IPS-11a (cell line): Measurements from ENCODE around the gene TSC2.
"Not testable (repeated sequence)": the region's sequence is repeated elsewhere in the genome, so short reads cannot be mapped to it uniquely, and the experiment has no call there.

Experiments used
- H3K4me3 ChIP-seq: one replicate; pipeline ENCODE4 v1.5.1; 2013; ENCODE audit warnings: low read depth, low read length, control low read depth

The TSC2 gene

DNA sequence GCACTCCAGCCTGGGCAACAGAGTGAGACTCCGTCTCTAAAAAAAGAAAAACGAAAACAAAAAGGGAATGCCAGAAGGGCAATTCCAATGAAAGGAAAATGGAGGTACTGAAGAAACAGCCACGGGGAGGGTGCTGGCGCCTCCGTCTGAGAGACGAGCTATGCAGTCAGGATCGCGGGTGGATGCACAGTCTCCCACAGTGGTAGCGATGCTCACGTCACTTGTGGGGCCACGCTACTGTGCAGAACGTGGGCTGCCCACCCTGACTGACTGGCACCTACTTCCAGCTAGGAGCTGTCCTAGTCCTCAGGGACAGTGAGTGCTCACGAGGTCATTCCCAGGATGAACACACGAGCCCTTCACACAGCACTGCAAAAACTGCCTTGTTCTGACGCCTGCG is 53.8 kb downstream of the TSC2 start:
- not testable (repeated sequence) for H3K4me3 ChIP-seq

DNA sequence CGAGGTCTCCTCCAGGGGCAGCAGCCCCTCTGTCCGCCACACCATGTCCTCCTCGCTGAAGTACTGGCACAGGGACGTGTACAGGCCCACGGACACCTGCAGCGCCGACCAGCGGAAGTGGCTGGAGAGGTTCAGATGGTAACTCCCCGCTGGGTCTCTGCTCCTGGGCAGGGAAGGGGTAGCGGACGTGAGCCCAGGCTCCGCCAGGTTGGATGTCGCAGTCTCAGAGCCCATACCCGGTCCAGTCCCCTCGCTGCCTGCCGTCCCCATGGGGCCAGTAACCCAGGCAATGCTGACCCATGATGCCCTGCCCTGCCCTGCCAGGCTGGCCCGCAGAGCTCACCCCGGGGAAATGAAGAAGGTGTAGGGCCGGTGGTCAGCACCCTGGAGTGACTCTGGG is 54.7 kb downstream of the TSC2 start:
- H3K4me3 ChIP-seq, result no peak overlapping the region

DNA sequence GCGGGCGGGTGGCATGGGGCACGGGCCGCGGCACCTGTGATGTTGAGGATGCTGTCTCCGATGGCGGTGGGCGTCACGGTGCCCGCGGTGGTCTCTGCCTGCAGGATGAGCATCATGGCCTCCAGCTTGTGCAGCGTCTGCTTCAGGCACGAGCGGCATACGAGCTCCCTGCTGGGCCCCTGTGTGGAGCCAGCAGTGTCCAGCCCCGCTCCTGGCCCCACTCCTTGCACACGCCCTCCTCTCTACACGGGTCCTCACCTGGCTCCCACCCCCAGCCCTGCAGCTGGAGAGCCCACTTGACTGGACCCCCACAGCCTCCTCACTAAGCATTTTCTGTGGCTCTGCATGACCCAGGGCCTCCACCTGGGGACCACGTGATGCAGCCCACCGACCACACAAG is 56.7 kb downstream of the TSC2 start:
- H3K4me3 ChIP-seq, result not testable (repeated sequence)

DNA sequence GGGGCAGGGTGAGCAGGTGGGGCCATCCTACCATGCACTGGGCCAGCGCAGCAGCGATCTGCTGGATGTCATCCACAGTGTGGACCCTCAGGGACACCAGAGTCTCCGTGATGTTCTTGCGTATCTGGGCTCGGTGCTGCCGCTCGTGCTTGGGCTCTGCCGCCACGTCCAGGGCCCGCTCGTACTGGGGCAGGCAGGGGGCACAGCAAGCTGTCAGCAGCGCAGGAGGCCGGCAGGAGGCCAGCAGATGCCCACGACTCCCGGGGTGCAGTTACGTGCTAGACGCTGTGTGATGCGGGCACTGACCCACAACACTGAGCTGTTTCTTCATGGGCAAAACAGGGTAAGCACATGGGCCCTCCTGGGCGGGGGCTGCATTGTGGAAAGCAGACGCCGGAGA is 57.5 kb downstream of the TSC2 start:
- not testable (repeated sequence) for H3K4me3 ChIP-seq

DNA sequence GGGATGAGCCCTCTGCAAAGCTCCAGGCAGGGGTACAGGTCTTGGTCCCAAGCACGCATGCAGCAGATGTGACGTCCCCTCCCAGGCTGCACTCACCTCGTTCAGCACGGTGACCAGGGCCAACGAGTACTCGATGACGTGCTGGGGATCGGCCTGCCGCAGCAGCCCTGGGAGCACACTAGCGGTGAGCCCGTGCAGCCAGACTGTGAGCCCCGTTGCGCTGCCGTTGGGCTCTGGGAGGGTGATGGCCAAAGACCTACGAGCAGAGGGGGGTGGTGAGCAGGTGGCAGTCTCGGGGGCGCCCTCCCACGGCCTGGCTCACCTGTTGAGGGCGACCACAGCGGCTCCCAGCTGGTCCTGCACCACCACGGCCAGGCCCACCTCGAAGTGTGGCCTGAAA is 58.0 kb downstream of the TSC2 start:
- H3K4me3 ChIP-seq, result not testable (repeated sequence)

DNA sequence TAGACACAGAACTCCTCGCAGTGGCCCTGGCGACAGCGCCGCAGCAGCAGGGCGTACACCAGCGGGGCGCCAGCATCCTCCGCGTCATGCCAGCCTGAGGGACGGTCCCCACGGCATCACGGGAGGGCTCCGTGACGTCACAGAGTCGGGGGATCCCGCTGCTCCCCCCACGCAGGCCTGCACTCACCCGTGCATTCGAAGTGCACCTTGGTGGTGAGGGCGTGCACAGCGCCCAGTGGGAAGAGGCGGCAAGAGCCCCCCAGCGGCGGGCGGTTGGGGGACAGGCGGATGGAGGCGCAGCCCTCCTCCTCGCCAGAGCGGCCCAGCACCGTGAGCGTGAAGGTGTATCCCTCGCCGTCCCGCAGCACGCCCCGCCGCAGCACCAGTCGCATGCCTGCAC is 58.4 kb downstream of the TSC2 start:
- H3K4me3 ChIP-seq, result not testable (repeated sequence)

DNA sequence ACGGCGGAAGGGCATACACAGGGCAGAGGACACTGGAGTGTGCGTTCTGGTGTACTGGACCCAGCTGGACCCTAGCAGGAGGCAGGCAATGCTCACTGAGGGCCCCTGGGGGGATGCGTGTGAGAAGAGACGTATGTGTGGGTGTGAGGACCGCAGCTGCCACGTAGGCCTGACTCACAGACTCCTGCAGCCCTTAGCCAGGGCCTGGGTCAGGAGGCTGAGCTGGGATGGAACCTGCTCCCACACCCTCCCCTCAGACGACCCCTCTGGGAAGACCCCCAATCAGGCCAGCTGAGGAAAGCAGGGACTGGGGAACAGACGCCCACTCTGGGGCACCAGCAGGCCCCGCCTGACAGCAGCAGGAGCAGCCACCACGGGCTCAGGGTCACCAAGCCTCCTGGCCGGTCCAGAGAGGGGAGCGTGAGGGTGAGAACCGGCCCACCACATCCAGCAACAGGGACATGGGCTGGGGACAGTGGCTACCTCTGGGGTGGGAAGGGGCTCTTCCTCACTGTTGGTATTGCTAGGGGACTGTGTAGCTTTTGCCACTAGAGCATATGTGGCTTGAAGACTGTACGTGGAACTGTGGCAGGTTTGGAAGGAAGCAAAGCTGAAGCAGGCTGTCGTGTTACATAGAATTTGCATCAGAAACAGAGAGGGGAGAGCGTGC is 59.5 kb downstream of the TSC2 start:
- not testable (repeated sequence) for H3K4me3 ChIP-seq

DNA sequence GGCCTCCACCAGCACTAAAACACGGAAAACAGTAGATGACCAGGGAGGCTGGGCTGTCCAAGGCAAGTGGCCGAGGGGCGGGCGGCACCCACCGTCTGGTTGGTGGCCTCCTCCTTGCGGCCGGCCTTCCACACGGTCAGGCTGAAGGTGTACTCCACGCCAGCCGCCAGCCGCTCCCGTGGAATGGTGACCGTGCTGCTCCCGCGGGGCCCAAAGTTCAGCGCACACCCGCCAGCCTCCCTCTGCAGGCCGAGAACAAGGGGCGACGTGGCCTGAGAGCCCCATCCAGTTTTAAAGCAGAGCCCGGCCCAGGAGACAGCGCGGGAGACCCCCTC is 60.0 kb downstream of the TSC2 start:
- H3K4me3 ChIP-seq, result not testable (repeated sequence)

DNA sequence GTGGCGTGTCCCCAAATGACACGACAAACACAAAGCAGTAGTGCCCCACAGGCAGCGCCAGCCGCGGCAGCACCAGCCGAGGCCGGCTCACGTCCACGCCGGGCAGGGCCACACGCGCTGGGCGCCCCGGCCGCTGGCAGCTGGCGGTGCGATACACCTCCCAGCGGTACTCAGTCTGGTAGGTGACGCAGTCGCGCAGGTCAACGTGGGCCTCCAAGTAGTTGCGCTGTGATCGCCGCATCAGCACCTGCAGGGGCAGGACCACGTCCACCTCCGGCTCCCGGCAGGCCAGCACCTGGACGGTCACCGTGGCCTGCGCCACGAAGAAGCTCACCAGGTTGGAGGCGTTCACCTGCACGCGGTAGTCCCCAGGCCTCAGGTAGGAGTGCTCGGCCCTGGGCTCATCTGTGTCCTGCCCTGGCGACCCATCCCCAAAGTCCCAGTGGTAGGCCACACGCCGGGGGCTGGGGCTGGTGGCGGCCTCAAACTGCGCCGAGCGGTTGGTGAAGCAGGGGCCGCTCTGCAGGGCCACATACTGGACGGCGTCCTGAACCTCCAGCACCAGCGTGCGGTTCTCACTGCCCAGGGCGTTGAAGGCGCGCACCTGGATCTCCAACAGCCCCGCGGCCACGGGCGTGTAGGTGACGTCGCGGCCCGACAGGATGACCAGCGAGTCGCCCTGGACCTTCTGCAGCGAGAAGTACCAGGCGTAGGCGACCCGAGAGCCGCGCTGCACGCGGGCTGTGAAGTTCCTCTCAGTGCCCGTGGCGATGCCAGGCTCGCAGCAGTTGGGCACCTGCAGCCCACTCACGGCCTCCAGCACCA is 60.9 kb downstream of the TSC2 start:
- H3K4me3 ChIP-seq, result not testable (repeated sequence)

DNA sequence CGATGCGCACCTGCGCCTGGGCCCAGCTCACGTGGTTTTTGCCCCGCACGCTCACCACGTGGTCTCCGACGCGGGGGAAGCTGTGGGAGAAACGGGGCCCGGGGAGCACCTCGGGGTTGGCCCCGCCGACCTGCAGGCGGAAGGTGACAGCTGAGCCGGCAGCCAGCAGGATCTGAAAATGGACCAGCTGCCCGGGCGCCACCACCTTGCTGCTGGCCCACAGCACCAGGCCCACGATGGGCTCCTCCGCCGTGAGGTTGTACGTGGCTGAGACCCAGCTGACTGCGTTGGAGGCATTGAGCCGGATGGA is 61.4 kb downstream of the TSC2 start:
- H3K4me3 ChIP-seq, result not testable (repeated sequence)

DNA sequence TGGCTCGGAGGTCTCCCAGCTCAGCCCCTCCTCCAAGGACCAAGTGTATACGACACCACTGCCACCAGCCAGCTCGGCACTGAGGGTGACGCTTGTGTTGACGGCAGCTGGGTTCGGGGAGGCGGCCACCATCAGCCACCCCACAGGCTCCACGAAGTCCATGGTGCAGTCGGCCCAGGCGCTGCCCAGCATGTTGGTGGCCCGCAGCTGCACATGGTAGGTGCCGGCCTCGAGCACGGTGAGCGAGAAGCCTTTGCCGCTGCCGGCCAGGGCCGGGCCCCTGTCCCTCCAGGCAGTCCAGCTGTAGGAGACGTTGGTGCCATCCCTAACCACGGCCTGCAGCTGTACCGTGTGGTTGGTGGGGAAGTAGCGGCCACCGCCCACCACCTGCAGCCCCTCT is 62.1 kb downstream of the TSC2 start:
- not testable (repeated sequence) for H3K4me3 ChIP-seq

DNA sequence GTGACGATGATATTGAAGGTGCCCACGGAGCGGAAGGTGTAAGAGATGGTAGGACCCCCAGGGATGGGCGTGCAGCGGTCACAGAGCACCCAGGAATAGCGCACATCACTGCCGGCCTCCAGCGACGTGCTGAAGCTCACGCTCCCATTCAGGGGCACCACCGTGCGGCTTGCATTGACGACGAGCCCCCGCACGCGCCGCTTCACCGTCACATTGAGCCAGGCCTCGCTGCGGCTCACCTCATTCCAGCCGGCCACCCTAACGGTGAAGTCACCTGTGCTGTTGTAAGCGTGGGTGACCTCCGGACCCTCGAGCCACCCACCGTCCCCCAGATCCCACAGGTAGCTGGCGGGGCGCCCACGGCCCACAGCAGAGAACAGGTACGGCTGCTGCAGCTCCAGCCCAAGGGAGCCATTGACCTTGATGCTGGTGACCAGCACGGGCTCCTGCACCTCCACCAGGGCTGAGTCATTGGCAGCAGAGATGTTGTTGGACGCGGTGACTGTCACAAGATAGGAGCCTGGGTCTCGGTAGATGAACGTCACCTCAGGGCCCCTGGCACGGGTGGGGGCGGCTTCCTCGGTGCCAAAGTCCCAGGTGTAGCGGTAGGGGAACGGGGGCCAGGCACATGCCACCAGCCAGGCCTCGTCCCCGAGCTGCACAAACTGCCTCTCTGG is 62.7 kb downstream of the TSC2 start:
- H3K4me3 ChIP-seq, result not testable (repeated sequence)

DNA sequence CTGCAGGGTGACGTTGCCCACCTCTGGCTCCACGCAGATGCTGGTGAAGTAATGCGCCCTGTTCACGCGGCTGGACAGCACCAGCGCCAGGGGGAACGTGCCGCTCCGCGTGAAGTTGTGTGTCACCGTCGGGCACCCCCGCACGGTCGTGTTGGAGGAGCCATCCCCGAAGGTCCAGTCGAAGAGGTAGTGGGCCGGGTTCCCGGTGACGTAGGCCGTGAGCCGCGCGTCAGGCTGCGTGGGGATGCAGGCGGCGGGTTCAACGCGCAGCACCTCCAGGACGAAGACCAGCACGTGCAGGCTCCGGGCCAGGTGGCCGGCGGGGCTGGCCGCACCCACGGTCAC is 63.2 kb downstream of the TSC2 start:
- H3K4me3 ChIP-seq, result not testable (repeated sequence)

DNA sequence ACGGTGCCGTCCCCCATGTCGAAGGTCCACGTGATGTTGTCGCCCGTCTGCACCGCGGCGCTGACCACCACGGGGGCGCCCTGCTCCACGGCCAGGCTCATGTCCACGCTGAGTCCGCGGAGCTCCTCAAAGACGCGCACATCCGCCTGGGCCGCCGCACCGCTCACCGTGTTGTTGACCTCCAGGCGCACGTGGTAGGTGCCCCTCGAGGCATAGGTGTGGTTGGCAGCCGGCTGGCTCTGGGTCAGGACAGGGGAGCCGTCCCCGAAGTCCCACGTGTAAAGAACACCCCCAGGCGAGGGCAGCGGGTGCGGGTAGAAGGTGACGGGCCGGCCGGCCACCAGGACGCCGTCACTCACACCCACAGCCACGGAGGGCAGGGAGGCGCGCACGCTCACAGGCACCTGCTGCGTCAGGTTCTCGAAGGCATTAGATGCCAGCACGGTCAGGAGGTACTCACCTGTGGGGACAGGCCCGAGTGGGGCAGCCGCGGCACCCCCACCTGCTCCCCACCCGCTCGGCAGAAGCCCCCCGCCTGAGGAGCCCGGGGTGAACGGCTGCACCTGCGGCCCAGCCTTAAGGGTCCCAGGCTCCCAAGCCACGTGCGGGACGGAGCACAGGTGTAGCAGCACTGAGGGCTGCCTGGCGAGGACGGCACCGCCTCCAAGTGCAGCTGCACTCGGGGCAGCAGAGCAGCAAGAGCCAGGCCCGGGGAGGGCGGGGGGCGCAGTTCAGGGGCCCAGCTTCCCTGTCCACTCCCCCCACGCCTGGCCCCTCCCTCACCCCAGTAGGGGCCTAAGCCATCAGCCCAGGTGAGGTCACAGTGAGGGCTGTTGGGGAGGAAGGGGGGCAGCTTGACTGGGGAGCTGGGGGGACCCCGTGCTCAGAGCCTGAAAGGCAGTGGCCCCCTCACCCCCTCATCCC is 63.9 kb downstream of the TSC2 start:
- not testable (repeated sequence) for H3K4me3 ChIP-seq

DNA sequence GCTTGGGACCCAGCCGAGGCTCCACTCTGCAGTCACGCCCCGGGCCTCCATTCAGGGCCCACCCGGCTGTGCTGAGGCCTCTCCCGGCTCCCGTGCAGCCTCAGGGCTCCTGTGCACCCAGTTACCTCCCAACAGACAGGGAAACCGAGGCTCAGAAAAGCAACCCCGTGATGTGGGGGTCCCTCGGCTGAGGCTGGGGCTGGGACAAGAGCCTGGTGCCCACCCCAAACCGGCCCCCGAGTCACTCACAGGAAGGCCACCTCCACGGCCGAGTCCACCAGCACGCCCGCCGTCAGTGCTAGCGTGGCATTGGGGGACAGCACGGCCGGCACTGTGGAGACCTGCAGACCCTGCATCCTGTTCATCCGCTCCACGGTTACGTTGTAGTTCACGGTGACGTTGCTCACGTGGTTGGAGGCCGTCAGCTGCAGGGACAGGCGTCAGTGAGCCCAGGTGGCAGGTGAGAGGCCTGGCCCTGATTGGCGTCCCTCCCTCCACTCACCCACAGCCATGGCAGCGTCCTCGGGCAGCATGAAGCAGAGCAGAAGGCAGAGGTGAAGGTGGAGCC is 64.8 kb downstream of the TSC2 start:
- H3K4me3 ChIP-seq, result not testable (repeated sequence)

DNA sequence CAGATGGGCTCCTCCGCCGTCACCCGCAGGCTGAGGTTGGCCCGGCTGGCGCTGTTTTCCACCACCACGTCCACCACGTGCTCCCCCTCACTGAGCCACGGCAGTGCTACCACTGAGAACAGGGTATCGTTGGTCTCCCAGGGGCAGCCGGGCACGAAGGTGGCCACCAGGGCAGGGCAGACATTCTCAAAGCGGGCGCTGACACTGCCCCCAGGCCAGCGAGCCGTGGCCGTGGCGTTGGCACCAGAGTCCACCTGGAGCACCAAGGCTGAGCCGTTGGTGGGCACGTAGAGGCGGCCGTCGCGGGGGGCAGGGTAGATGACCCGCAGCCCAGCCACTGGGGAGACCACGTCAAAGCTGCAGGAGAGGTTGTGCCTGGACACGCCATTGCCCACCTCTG is 66.4 kb downstream of the TSC2 start:
- H3K4me3 ChIP-seq, result not testable (repeated sequence)

DNA sequence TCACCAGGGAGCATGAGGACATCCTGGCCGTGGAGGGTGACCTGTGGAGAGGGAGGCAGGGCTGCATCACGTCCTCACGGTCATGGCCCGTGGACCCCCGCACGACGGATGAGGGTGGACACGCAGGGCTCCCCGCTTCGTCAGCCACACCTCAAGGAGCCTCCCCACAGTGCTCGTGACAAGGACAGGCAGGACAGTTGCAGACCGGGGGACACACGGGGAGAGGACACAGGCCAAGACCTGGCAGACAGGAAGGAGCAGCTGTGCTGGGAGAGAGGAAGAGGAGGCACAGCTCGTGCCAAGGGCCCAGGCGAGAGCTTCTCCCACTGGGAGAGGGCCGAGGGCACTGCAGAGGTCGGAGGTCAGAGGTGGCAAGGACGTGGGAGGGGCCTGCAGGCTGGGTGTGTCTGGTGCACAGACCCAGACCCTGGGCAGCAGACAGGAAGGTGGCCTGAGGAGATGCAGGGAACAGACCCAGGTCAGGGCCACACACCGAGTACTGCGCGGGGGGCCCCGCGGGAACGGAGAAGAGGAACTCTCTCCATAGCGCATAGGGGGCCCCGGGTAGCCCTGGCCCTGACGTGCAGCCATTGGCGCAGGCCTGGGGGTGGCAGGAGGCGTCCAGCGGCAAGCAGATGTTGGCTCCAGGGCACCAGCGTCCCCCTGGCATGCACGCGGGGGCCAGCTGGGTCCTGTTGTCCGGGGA is 67.3 kb downstream of the TSC2 start:
- not testable (repeated sequence) for H3K4me3 ChIP-seq

DNA sequence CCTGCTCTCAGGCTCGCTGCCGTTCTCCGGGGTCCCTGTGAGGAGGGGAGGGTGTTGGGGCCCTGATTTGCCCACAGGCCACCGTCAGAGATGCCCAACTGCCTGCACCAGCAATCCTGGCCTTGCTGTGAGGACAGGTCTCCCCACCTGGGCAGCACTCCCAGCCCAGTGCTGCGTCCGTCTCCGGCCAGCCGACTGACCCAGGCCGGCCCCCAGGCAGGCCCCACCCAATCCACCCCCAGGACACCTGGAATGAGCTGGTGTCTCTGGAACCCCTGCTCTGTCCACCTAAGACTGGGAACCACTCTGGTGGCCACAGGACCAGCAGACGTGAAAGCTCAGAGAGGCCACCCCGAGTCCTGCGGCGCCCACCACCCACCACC is 67.8 kb downstream of the TSC2 start:
- H3K4me3 ChIP-seq, result no peak overlapping the region

DNA sequence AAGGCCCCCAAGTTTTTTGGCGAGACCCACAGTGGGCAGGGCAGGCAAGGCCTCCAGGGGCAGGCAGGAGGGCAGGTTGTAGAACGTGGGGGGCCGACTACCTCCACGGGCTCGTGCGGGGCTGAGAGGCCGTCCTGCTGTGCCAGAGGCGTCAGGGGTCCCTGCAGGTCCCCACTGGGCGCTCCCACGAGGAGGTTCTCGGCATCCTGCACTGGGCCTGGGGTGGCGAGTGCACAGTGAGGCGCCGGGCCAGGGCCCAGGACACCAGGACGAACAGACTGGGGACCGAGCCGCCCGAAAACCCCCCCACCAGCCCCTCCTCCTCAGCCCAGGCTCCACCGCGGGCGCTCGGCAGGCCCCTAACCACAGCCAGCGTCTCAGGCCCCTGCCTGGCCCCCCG is 68.6 kb downstream of the TSC2 start:
- not testable (repeated sequence) for H3K4me3 ChIP-seq

DNA sequence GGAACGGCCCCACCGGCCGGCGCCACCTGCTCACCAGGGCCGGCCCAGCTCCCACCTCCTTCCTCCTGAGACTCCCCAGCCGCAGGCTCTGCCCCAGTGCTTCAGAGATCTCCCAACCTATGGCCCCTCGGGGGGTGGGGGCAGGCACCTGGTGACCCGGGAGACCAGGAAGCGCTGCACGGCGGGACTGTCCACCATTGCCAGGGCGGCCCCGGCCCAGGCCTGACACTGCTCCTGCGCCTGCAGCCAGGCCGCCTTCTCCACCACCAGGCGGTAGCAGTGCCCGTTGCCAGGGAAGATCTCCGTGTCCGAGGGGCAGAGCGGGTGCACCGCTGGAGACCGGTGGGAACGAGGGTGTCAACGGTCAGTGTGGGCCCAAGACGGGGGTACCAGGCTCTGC is 69.6 kb downstream of the TSC2 start:
- H3K4me3 ChIP-seq, result not testable (repeated sequence)
